HG03064 (cell line): ENCODE measurements around the gene SLFN13.
"Not testable (repeated sequence)": the region's sequence is repeated elsewhere in the genome, so short reads cannot be mapped to it uniquely, and the experiment has no call there.

ENCODE experiments used
- ATAC-seq: cut with Tn5 transposase; IDR thresholded peaks from one replicate; pipeline ENCODE4 v1.9.1; 2021; ENCODE audit warnings: low read depth; ENCODE audit not compliant: unreplicated experiment

The SLFN13 gene, protein sequence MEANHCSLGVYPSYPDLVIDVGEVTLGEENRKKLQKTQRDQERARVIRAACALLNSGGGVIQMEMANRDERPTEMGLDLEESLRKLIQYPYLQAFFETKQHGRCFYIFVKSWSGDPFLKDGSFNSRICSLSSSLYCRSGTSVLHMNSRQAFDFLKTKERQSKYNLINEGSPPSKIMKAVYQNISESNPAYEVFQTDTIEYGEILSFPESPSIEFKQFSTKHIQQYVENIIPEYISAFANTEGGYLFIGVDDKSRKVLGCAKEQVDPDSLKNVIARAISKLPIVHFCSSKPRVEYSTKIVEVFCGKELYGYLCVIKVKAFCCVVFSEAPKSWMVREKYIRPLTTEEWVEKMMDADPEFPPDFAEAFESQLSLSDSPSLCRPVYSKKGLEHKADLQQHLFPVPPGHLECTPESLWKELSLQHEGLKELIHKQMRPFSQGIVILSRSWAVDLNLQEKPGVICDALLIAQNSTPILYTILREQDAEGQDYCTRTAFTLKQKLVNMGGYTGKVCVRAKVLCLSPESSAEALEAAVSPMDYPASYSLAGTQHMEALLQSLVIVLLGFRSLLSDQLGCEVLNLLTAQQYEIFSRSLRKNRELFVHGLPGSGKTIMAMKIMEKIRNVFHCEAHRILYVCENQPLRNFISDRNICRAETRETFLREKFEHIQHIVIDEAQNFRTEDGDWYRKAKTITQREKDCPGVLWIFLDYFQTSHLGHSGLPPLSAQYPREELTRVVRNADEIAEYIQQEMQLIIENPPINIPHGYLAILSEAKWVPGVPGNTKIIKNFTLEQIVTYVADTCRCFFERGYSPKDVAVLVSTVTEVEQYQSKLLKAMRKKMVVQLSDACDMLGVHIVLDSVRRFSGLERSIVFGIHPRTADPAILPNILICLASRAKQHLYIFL

DNA sequence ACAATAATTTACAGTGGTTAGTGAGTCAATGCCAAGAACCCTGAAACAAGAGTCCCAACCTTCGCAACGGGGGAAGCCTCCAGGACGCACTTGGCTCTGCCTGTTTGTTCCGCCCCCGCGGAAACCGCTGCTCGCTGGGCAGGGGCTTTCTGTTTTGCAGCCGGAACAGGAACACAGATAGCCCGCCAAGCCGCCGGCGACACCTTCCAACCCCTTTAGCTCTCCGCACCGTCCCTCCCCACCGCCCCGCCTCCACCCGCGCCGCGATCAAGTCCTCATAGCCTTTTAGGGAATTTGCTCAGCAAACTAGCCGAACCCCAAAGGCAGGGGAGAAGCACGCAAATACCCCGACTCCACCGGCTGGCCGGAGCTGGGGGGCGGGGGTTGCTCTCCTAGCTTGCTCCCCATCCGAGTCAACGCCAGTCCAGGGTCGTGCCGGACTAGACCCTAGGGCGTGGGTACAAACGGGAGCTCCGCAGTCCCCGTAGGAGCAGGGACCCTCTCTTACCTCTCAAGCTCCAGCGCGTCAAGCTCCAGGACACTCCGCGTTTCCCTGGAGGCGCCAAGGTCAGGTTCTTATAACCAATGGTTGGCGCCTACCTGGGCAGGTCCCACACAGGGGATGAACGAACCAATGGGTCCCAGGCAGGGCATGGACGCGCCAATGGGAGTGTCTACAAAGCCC, at the start of gene SLFN13:
Gene SLFN13, minus strand, starts transcription at position 553 of the 685 bp plus-strand sequence. CDS start 3,086 bp downstream, outside the sequence.
- peak; percentile 44 for ATAC-seq

GRCh38 chr17:35496451-35497290, 48.1 kb upstream of the SLFN13 start:
- no peak for ATAC-seq

- no peak for ATAC-seq
Measured at GRCh38 chr17:35493040-35493439, 44.5 kb upstream of the SLFN13 start.

DNA sequence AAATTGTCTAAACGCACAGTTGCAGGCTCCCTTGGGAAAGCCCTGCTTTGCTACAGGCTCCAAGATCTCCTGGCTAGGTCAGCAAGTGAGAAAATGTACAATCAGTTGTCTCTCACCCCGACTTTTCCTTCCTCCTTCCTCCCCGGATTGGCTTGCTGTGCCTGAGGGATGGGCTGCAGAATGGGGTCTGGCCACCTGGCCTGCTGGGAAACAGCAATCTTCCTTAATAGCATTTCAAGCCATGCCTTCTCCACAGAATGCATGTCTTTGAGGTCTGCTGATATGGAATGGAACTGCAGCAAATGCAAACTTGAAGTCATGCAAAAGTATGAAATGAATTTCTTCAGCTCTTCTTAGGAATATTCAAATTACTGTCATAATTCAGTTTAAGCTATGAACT, 42.9 kb upstream of the SLFN13 start:
- ATAC-seq: no peak

DNA sequence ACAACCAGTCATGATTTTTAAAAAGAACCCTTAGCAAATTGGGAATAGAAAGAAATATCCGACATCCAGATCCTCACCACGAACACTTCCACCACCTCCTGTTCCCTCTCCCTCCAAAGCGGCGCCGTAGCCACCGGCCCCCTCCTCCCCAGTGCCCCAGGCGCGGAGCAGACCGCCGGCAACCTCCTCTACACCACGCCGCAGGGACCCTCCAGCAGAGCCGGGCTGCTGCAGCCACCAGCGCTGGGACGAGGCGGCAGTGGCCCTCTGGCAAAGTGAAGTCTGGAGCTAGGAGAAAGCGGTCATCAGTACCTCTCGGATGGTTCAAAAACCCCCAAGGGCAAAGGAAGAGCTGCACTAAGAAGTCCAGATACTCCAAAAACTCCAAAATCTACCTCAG, 41.4 kb upstream of the SLFN13 start:
- ATAC-seq: no peak

DNA sequence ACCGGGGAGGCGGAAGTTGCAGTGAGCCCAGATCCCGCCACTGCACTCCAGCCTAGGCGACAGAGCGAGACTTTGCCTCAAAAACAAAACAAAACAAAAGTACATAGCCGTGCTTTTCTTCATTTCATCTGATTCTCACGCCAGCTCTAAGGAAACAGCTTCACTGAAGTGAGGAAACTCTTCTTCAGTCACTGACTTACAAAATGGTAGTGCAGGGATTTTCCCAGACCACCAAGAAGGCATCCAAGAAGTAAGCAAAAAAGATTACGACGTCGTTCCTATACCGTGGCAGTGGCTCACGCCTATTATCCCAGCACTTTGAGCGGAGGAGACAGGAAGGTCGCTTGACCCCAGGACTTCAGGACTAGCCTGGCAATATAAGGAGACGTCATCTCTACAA, 40.4 kb upstream of the SLFN13 start:
- no peak for ATAC-seq

DNA sequence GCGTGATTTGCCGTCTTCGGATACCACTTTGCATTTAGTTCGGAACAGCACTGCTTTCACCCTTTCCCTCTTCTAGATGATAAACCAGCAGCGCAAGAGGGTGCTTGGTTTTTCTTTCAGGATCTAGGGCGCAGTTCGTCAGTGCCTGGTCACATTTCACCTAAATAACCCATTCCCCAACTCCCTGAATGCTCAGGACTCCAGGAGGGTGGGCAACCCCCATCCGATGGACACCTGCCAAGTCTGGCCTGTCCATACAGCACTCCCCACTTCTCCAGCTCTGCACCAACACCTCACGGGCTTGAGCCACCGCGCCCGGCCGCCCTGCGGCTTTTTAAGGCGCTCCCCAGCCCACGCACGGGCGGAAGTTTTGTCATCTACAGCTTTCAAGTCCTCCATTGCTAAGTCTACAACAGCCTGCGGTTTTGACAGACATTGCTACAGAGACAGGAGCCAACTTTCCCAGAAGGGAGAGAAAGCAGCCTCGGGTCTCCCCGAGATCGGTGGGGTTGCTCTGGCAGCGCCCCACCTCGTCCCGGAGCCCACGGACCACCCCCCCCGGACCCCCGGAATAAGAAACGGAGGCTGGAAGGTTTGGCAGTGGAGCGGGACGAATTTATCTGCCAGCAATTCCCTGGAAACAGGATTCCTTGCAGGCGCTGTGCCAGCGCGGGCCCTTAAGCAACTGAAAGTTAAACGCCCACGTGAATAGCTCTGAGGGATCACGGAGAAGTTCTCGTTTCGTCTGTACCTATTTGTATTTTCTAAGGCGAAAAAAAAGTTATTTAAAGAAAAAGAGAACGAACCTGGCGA, 38.6 kb upstream of the SLFN13 start:
- no peak for ATAC-seq

DNA sequence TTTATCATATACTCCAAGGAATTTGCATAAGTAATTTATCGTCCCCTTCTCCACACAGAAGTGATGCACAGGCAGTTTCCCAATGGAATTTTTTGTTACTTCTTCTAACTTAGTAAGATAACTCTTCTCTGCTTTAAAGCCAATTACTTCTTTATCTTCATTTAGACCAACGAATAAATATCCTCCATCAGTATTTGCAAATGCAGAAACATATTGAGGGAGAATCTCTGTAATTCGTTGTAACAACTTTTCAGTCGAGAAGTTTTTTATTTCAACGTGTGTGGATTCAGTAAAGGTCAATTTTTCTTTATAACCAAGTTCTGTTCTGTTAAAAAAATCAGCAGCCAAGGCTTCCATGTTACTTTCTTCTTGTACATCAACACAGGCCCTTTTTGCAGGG, 30.7 kb upstream of the SLFN13 start:
- ATAC-seq: no peak

GRCh38 chr17:35477248-35477647, 28.7 kb upstream of the SLFN13 start:
- no peak for ATAC-seq

GRCh38 chr17:35476283-35476820, 27.8 kb upstream of the SLFN13 start:
- no peak for ATAC-seq

DNA sequence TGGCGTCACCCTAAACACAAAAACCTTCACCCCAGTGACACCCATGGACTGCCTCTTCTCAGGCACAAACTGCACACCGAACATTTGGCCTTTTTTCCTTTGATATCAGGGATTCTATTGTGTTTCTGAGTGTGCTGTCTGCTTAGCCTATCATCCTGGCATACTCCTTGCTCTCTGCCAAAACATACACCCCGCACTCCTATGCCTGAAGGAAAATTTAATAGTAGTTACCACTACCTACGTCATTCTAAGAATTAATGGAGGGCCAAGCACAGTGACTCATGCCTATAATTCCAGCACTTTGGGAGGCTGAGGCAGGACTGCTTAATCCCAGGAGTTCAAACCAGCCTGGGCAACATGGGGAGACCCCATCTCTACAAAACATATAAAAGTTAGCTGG, 19.9 kb upstream of the SLFN13 start:
- no peak for ATAC-seq

- ATAC-seq: no peak
Measured at GRCh38 chr17:35467824-35468223, 19.3 kb upstream of the SLFN13 start.

GRCh38 chr17:35460354-35460851, 11.8 kb upstream of the SLFN13 start:
- peak; percentile 81 for ATAC-seq

DNA sequence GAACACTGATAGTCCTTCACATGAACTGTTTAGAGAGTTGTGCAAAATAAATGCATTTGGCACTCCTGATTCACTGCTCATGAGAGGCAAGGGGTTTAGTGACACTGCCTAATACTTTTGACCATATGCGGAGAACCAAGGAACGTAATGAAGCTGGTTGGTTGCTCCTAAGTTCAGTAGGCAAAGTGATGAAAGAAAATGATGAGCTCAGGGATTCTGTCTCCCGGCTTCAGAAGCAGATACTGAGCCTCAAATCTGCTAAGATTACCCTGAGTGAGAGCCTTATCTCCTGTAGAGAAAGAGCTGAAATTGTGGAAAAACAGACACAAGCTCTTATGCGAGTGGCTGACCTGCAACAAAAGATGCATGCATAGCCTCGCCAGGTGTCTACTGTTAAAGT, 5.5 kb upstream of the SLFN13 start:
- ATAC-seq: not testable (repeated sequence)

DNA sequence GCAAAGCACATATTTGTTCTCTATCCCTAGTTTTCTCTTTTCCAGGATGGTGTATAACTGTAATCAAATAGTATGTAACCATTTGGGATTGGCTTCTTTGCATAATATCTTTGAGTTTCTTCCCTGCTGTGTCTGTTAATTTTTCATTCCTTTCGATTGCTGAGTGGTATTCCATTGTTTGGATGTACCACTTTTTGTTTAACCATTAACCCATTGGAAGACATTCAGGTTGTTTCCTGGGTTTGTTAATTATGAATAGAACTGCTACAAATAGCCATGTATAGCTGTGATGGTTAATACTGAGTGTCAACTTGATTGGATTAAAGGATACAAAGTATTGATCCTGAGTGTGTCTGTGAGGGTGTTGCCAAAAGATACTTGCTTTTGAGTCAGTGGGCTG, 4.6 kb upstream of the SLFN13 start:
- ATAC-seq: no peak

GRCh38 chr17:35449371-35449931, 885 bp upstream of the SLFN13 start:
- ATAC-seq: no peak

- ATAC-seq: no peak
Measured at GRCh38 chr17:35448899-35449227, 297 bp upstream of the SLFN13 start.

- no peak for ATAC-seq
Measured at GRCh38 chr17:35447499-35447898, 1.1 kb downstream of the SLFN13 start.

- no peak for ATAC-seq
Measured at GRCh38 chr17:35438433-35438832, 10.1 kb downstream of the SLFN13 start.
